Osteoblast (primary cell): ENCODE data around the gene RIPK3. TPM values are rescaled to one million over a fixed set of nuclear protein-coding genes. Genes with fewer than 3 reads are reported as not detected.

Experiments used
- DNase-seq: peaks from one replicate; pipeline ENCODE4 v3.0.0; 2011; ENCODE audit warnings: low spot score, mixed read lengths; ENCODE audit not compliant: insufficient read length; ENCODE audit errors: missing footprints
- H2AFZ ChIP-seq: 2 replicates; pipeline ENCODE4 v1.6.0; 2011; ENCODE audit warnings: mild to moderate bottlenecking, low read length
- H3K27ac ChIP-seq: 2 replicates; pipeline ENCODE4 v1.5.1; 2011; ENCODE audit warnings: mild to moderate bottlenecking, low read depth, low read length, moderate library complexity
- H3K27me3 ChIP-seq: 2 replicates; pipeline ENCODE4 v1.6.0; 2012; ENCODE audit warnings: mild to moderate bottlenecking, control low read depth, inconsistent platforms, low read length, moderate library complexity; ENCODE audit not compliant: insufficient read depth
- H3K36me3 ChIP-seq: 2 replicates; pipeline ENCODE4 v1.5.1; 2011; ENCODE audit warnings: mild to moderate bottlenecking, low read length, control low read depth, moderate library complexity; ENCODE audit not compliant: insufficient read depth
- H3K4me1 ChIP-seq: 2 replicates; pipeline ENCODE4 v1.5.1; 2011; ENCODE audit warnings: mild to moderate bottlenecking, low read length, control low read depth, moderate library complexity; ENCODE audit not compliant: insufficient read depth
- H3K4me2 ChIP-seq: 2 replicates; pipeline ENCODE4 v1.6.0; 2011; ENCODE audit warnings: mild to moderate bottlenecking, low read length; ENCODE audit not compliant: insufficient read depth
- H3K4me3 ChIP-seq: fragments of 200-600 bp; sonication (generic); 3 replicates; pipeline ENCODE4 v1.5.1; 2012; ENCODE audit warnings: mild to moderate bottlenecking, low read length, inconsistent platforms; ENCODE audit not compliant: insufficient read depth
- H3K79me2 ChIP-seq: 2 replicates; pipeline ENCODE4 v1.6.0; 2012; ENCODE audit warnings: mild to moderate bottlenecking, low read length, control low read depth, inconsistent platforms; ENCODE audit not compliant: insufficient read depth
- H3K9me3 ChIP-seq: 2 replicates; pipeline ENCODE4 v1.5.1; 2011; ENCODE audit warnings: low read depth, low read length, control low read depth
- H4K20me1 ChIP-seq: 2 replicates; pipeline ENCODE4 v1.6.0; 2012; ENCODE audit warnings: mild to moderate bottlenecking, low read length, control low read depth; ENCODE audit not compliant: insufficient read depth
- CTCF ChIP-seq: IDR thresholded peaks from 2 replicates; pipeline ENCODE4 v1.5.1; 2011; ENCODE audit warnings: mild to moderate bottlenecking, low read depth, low read length, moderate library complexity; ENCODE audit errors: extremely low read depth
- total RNA-seq: library from RNA; depleted of rRNA; stranded (reverse); fragments of >200 nt; gene quantifications from 2 replicates; pipeline ENCODE4 v1.2.3, GENCODE V29; 2012

The RIPK3 gene
- total RNA-seq, 1 donor, result 11.9 TPM

DNA sequence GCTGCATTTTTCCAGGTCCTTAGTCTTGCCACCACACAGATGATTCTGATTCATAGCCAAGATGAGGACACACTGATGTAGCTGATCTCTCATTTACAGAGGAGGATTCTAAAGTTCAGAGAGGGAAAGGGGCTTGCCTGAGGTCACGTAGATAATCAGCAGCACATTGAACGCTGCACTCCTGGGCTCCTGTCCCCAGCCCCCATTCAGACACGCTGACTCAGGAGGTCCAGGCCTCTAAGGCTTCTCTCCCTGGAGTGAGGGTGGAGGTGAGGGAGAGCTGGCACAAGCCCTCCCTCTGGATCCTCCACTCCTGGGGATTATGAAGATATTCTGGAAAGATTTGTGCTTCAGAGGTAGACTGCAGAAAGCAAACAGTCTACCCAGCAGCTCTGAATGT lies 38.5 kb upstream of the RIPK3 start:
- Histone ChIP-seq H3K4me1 (no peaks in the 10 kb centered on the region), H3K4me3 (no peak overlapping the region)
- DNase-seq, result no peak

DNA sequence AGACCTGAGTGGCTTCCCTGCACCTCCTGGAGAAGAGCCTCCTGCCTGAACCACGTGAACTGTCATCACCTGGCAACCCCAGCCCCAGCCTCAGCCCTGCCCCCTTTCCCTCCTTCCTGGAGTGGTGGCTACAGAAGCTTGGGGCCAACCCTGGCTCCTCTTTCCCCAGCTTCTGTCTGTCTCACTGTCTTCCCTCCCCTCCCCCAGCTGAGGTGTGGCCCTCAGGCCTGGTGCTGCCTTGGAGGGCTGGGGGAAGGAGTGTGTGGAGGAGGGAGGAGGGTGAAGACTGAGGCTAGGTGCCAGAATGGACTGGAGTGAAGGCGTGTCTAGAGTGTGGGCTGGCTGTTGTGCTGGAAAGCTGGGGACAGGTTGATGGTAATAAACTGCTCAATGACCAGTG lies 37.9 kb upstream of the RIPK3 start:
- H2AFZ ChIP-seq, result no peak overlapping the region
- no peaks in the 10 kb centered on the region for H3K9me3 ChIP-seq
- H3K27me3 ChIP-seq, result no peaks in the 10 kb centered on the region
- H4K20me1 ChIP-seq, result peaks cover 48% of the 10 kb centered on the region
- H3K4me2 ChIP-seq, result no peak overlapping the region
- H3K79me2 ChIP-seq, result peaks cover 8% of the 10 kb centered on the region
- H3K4me3 ChIP-seq, result no peak overlapping the region
- TF ChIP-seq CTCF, result no peak
- H3K4me1 ChIP-seq, result peaks cover 5% of the 10 kb centered on the region
- H3K36me3 ChIP-seq, result peaks cover 63% of the 10 kb centered on the region
- DNase-seq, result no peak
- H3K27ac ChIP-seq, result no peak overlapping the region

More for the DNA sequence above, 38.5 kb upstream of the RIPK3 start:
- Histone ChIP-seq H2AFZ (no peak overlapping the region), H4K20me1 (peaks cover 43% of the 10 kb centered on the region), H3K27ac (no peak overlapping the region), H3K4me2 (no peak overlapping the region), H3K27me3 (no peaks in the 10 kb centered on the region), H3K9me3 (no peaks in the 10 kb centered on the region), H3K36me3 (peaks cover 57% of the 10 kb centered on the region), H3K79me2 (peaks cover 4% of the 10 kb centered on the region)
- no peak for TF ChIP-seq CTCF

DNA sequence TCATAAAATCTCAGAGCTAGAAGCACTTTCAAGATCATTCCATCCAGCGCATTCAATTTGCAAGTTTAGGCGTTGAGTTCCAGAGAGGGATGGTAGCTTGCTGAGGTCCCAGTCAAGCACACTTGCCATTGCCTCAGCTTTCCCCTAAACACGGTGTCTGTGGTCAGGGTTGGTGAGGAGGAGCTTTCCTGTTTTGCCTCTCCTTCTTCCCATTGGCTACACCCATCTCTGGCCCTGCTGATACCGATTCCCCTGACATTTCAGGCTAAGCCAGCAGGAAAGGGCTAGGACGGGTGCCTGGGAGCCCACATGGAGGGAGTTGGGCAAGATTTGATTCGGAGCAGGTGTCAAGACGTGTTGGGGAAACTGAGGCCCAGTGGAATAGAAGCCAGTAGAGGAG lies 37.3 kb upstream of the RIPK3 start:
- Histone ChIP-seq H3K4me1 (peaks cover 11% of the 10 kb centered on the region), H3K79me2 (peaks cover 12% of the 10 kb centered on the region), H3K27me3 (no peaks in the 10 kb centered on the region), H3K4me2 (no peak overlapping the region), H3K9me3 (no peaks in the 10 kb centered on the region), H3K27ac (no peak overlapping the region), H4K20me1 (peaks cover 53% of the 10 kb centered on the region), H3K4me3 (no peak overlapping the region), H2AFZ (no peak overlapping the region), H3K36me3 (peaks cover 69% of the 10 kb centered on the region)
- TF ChIP-seq CTCF, result no peak
- DNase-seq, result no peak

DNA sequence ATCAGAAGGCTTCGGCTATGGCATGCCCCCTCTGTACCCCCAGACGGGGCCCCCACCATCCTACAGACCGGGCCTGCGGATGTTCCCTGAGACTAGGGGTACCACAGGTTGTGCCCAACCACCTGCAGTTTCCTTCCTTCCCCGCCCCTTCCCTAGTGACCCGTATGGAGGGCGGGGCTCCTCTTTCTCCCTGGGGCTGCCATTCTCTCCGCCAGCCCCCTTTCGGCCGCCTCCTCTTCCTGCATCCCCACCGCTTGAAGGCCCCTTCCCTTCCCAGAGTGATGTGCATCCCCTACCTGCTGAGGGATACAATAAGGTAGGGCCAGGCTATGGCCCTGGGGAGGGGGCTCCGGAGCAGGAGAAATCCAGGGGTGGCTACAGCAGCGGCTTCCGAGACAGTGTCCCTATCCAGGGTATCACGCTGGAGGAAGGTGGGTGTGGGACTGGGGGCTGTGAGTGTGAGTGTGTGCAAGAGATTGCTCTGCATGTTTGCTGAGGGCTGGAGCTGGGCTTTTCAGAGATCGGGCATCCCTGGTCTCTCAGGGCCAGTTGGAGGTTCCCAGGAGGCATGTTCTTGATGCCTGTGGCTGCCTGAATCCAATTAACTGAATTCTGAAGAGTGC lies 36.8 kb upstream of the RIPK3 start:
- Histone ChIP-seq H3K4me1 (peaks cover 15% of the 10 kb centered on the region), H3K36me3 (peaks cover 72% of the 10 kb centered on the region), H3K79me2 (peaks cover 12% of the 10 kb centered on the region), H2AFZ (no peak overlapping the region), H3K27me3 (no peaks in the 10 kb centered on the region), H3K27ac (no peak overlapping the region), H3K9me3 (no peaks in the 10 kb centered on the region), H3K4me3 (no peak overlapping the region), H3K4me2 (no peak overlapping the region), H4K20me1 (peaks cover 53% of the 10 kb centered on the region)
- TF ChIP-seq CTCF, result no peak
- DNase-seq, result no peak
